ENCODE data around the gene STT3B. TPM values are rescaled to one million over a fixed set of nuclear protein-coding genes. Genes with fewer than 3 reads are reported as not detected.

STT3B gene
- total RNA-seq, 1 experiment from 2014 or later: 202 TPM

GRCh38 chr3:31521468-31521867, 11.3 kb upstream of the STT3B start:
- no peaks in the 10 kb centered on the region for H3K27me3 Mint-ChIP-seq (ENCODE audit: unreplicated experiment)
- TF ChIP-seq CTCF (IDR thresholded peaks at IDR 0.05; ENCODE audit: unreplicated experiment): no peak
- no peak for DNase-seq
- H3K4me3 Mint-ChIP-seq (ENCODE audit: low read depth, unreplicated experiment): no peak overlapping the region
- peaks cover 9% of the 10 kb centered on the region for H3K4me1 Mint-ChIP-seq (ENCODE audit: low read depth, unreplicated experiment)
- H3K36me3 Mint-ChIP-seq (ENCODE audit: insufficient read depth, unreplicated experiment): no peaks in the 10 kb centered on the region
- no peak overlapping the region for H3K27ac Mint-ChIP-seq (ENCODE audit: unreplicated experiment)
- intact Hi-C loops (cut with micrococcal nuclease; ENCODE audit: unreplicated experiment): no loop called here
- H3K9me3 Mint-ChIP-seq (ENCODE audit: low read depth, unreplicated experiment): no peaks in the 10 kb centered on the region
- no TSS peak for BruUV-seq (replicated peaks)
- CTCF ChIA-PET: interaction anchor here (0.6 kb wide), 1 partner anchor 282 kb away, joined by 4 read pairs; no protein-coding TSS in a partner anchor

- H3K4me1 Mint-ChIP-seq (ENCODE audit: low read depth, unreplicated experiment): peaks cover 9% of the 10 kb centered on the region
- TF ChIP-seq CTCF (IDR thresholded peaks at IDR 0.05; ENCODE audit: unreplicated experiment): no peak
- H3K27me3 Mint-ChIP-seq (ENCODE audit: unreplicated experiment): no peaks in the 10 kb centered on the region
- CTCF ChIA-PET: interaction anchor here (0.6 kb wide), 1 partner anchor 281 kb away, joined by 4 read pairs; no protein-coding TSS in a partner anchor
- H3K4me3 Mint-ChIP-seq (ENCODE audit: low read depth, unreplicated experiment): no peak overlapping the region
- intact Hi-C loops (cut with micrococcal nuclease; ENCODE audit: unreplicated experiment): no loop called here
- BruUV-seq (replicated peaks): no TSS peak
- H3K27ac Mint-ChIP-seq (ENCODE audit: unreplicated experiment): no peak overlapping the region
- no peaks in the 10 kb centered on the region for H3K36me3 Mint-ChIP-seq (ENCODE audit: insufficient read depth, unreplicated experiment)
- H3K9me3 Mint-ChIP-seq (ENCODE audit: low read depth, unreplicated experiment): no peaks in the 10 kb centered on the region
- DNase-seq: no peak
Measured at GRCh38 chr3:31522152-31522551, 10.6 kb upstream of the STT3B start.

DNA sequence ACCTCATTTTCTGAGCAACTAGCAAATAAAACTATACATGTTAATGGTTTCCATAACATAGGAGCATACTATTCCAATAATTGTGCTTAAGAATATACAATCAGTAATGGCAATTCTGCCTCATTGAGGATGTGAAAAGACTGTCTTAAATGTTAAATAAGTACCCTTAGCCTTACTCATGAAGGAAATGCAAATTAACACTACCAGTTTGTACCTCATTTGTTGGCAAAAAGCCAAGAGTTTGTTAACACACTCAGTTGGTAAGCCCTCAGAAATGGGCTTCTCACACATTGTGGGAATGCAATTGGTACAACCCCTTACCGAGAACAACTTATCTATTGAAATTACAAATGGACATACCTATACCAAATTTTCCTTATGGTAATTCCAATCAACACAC, 9.2 kb upstream of the STT3B start:
- no peak overlapping the region for H3K4me3 Mint-ChIP-seq (ENCODE audit: low read depth, unreplicated experiment)
- no peaks in the 10 kb centered on the region for H3K36me3 Mint-ChIP-seq (ENCODE audit: insufficient read depth, unreplicated experiment)
- no peak for DNase-seq
- TF ChIP-seq CTCF (IDR thresholded peaks at IDR 0.05; ENCODE audit: unreplicated experiment): no peak
- intact Hi-C loops (cut with micrococcal nuclease; ENCODE audit: unreplicated experiment): no loop called here
- CTCF ChIA-PET: no interaction called here
- no peaks in the 10 kb centered on the region for H3K9me3 Mint-ChIP-seq (ENCODE audit: low read depth, unreplicated experiment)
- H3K27me3 Mint-ChIP-seq (ENCODE audit: unreplicated experiment): no peaks in the 10 kb centered on the region
- peaks cover 9% of the 10 kb centered on the region for H3K4me1 Mint-ChIP-seq (ENCODE audit: low read depth, unreplicated experiment)
- no peak overlapping the region for H3K27ac Mint-ChIP-seq (ENCODE audit: unreplicated experiment)
- no TSS peak for BruUV-seq (replicated peaks)

GRCh38 chr3:31525532-31525931, 7.2 kb upstream of the STT3B start:
- no peak for TF ChIP-seq CTCF (IDR thresholded peaks at IDR 0.05; ENCODE audit: unreplicated experiment)
- BruUV-seq (replicated peaks): no TSS peak
- Mint-ChIP-seq H3K4me3 (ENCODE audit: low read depth, unreplicated experiment) (no peak overlapping the region), H3K27me3 (ENCODE audit: unreplicated experiment) (no peaks in the 10 kb centered on the region), H3K4me1 (ENCODE audit: low read depth, unreplicated experiment) (peaks cover 9% of the 10 kb centered on the region), H3K27ac (ENCODE audit: unreplicated experiment) (no peak overlapping the region), H3K9me3 (ENCODE audit: low read depth, unreplicated experiment) (no peaks in the 10 kb centered on the region), H3K36me3 (ENCODE audit: insufficient read depth, unreplicated experiment) (no peaks in the 10 kb centered on the region)
- CTCF ChIA-PET: no interaction called here
- intact Hi-C loops (cut with micrococcal nuclease; ENCODE audit: unreplicated experiment): no loop called here
- DNase-seq: no peak

Data from Calu3 (cell line).